ENCODE results near the gene SPATA16.
"Not testable (repeated sequence)": the region's sequence is repeated elsewhere in the genome, so short reads cannot be mapped to it uniquely, and the experiment has no call there.

The SPATA16 gene

DNA sequence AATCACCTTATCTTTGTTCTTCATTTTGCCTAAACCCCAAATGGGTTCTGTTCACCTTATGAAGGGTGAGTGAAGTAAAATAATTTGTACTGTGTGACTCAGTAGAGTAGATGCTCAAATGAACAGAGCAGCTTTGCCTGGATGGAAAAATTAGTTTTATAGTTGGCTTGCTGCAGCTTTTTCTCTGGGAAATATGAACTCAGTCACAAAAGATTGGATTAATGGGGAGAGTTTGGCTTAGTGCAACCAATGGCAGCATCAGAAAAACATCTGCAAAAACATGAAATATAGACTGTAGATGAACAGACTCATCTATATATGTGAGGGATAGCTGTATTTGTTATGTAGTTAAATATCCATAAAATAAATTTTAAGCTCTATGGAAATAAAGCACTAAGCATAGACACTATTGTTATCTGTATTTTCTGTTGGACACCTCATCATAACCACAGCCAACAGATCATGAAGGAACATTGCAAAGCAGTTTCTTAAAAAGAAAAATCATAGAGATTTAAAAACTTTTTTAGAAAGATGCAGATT lies 209.2 kb downstream of the SPATA16 start:
- no peak for DNase-seq

DNA sequence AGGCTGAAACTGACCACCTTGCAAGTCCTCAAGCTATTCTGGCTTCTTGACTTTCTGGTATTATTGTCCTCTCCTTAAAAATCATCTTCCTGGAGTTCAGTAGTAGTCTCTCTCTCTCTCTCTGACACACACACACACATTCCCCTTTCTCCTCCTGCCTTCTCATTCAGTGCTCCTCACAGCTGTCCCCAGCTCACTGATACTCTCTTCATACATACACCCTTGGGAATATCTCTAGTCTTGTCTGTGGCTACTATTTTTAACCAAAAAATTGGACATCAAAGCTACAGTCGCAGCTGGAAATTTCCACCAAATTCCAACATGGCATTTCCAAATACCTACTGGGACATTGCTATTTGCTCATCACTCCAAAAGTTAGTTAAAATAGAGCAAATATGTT lies 211.6 kb downstream of the SPATA16 start:
- DNase-seq = no peak

DNA sequence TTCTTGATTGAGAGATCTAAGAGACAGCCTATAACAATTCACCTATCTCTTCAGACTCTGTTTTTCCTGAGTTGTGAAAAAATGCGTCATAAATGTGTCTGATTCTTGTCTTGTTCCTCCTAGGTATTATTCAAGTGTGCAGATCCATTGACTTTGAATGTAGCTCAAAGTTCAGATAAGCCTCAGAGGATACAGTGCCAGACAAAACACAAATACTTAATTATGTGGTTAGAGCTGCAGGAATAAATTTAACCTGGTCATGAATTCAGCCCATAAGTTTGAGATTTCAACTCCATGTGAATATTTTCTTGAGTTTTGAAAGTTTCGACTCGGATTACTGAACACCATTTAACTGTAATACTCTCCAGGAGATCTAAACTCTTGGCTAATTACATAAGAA lies 216.5 kb downstream of the SPATA16 start:
- DNase-seq = no peak

DNA sequence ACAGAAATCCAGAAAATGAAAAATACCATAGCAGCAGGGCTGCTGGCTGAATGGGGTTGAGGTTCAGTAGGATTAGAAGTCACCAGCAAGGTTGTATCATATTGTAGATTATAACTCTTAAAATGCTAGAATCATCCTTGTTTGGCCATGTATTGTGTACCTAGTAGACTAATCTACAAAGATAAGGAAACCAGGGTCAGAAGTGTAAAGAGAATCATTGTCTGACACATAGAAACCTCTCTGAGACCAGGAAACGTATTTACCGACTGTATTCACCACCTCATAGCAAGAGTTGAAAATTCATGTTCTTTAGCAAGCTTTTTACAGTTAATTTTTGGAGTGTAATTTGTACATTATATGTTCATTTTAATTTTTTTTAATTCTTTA lies 221.7 kb downstream of the SPATA16 start:
- no peak for DNase-seq

DNA sequence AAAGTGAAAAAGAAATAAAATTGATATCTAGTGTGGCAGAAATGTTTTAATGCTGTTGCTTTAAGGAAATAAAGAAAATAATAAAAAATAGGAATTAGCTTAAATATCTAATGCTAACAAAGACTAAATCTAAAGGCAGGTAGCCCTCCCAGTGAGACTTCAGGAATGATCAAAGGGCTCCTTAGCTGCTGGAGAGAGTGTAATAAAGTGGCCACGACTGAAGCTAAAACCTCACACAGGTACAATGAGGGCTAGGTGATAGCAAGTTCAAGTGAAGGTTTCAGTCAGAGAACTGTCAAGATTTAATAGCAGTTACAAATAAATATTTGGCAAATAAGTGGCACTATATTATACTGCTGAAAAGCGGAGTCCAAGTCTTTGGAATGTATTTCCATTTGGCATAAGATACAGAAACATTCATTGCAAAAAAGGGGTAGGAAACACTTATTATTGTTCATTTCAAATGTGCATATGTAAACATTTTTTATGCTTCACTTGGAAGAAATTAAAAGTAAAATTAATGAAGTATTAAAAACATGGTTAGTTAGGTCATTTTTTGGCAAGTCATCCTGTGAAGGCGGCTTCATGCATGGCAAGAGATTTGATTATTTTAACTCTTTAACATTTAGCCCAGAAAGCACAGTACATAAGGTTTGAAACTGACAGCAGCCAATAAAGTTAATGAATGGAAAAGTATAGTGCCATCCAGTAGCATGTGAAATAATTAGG lies 222.3 kb downstream of the SPATA16 start:
- no peak for DNase-seq

DNA sequence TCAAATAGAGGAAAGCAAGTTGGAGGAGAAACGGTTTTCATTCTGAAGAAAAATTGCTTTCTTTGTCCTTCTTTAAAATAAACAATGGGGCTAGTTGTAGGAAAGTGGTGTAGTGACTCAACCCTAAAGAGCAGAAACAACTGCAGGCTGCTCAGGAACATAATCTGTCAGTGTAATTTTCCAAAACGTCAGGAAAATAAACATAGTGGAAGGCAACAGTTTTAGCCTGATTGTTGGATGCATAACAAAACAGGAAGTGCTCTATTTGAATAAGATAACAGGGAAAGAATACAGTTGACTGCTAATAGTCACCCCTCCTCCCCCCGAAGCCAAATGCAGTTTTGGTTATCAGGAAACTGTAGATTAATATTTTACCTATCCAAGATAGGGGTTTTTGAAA lies 222.9 kb downstream of the SPATA16 start:
- no peak for DNase-seq

DNA sequence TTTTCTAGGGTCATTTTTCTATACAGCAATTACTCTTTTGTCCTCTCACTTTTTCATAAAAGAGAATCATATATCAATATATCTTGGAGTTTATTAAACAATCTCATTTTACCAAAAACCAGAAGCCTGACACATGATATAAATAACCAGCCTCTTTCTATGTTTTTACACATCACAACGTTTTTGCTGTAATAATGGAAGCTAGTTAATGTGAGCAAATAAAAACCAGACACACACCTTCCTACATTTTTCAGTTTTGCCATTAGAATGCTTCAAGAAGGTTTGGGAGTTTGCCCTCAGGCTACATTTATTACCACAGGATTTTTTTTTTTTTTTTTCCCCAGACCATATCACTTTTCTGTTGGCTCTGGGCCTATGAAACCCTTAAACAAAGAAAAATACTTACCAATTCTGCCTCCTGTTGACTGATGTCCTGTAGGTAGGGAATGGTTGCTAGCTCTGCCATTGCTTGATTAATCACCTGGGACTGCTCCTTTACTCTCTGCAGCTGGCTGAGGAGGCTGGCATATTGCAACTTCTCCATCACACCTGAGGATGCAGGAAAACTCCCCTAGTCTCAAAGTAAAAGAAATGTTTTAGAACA lies 225.0 kb downstream of the SPATA16 start:
- no peak for DNase-seq

DNA sequence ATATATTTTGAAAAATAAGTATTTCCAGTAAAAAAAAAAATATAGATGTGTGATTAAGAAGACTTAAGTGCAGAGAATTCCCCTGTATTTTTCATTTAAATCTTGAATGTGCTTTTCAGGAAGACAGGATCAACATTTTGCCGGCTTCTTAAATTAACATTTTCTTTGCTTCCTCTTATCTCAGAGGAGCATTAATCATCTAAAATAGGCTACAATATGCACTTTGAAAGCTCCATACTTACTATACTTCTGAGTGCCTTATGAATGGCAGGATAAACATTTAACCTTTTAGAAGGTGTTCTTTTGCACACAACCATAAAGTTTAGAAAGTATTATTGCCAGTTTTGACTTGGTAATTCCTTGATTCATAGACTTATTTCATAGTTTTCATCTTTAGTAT lies 226.2 kb downstream of the SPATA16 start:
- no peak for DNase-seq

DNA sequence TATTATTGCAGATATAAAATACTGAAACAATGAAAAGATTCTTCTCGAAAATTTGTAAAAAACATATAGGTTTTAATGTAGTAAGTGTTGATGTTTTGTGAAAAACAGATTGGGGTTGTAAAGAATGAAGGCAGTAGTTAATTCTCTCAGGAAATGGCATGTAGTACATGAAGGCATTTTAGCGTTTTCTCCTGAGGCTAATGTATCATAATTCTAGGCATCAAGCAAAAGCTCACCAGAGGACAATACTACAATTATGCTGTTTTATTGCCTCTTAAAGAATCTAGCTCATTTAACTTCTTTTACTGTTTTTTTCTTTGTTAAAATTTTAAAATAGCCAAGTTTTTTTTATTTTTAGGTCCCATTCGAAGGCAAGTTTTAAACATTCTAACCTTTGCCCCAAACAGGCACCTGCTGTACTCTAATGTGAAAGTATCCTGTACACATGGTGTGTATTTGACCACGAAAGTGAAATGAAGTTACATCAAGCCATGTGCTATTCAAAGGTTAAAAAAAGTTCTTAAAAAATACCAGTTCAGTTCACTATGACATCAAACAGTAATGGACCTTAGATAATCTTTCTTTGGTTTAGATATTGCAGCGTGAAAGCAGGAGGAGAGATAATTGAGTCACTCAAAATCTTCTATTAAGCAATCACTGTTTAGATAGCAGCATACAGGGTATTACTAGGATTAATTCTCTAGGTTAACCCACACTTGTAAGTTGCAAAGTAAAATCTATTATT lies 227.0 kb downstream of the SPATA16 start:
- no peak for DNase-seq

DNA sequence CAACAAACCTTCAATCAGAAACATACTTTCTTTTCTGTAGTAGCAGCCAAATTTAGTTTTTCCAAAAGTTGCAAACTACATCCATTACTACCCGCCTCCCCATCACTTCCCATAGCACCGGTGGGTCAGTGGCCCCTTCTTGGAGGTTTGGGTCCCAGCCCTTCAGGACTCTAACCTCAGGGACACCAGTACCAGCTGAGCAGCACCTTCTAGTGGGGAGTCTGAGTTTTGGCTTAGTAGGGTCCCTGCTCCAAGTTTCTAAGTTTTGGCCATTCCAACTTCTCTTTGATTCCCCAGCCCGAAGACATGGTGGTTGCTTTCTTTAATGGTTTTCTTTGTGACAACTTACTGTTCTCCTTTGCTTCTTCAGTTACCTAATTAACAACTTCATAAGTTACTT lies 229.9 kb downstream of the SPATA16 start:
- no peak for DNase-seq

DNA sequence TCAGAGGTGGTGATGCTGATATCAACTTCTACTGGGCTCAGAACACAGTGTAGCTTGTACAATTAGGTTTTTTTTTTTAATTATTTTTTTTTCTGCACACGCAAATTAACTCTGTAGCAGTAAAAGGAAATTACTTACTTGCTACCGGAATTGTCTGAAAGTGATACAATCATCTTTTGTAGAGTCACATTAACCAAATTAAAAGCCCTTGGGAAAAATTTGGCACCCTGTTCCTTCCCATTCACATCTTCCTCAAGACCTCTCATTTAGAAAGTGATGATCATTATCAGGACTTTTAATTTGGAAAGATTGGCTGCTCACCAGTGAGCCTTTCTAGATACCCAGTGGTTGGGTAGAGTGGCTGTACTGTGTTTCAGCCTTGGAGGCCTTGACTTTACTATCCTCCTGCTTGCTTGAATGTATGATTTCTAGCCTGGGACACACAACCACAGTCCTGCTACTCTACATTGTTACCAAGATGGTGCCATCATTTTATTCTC lies 232.2 kb downstream of the SPATA16 start:
- no peak for DNase-seq

DNA sequence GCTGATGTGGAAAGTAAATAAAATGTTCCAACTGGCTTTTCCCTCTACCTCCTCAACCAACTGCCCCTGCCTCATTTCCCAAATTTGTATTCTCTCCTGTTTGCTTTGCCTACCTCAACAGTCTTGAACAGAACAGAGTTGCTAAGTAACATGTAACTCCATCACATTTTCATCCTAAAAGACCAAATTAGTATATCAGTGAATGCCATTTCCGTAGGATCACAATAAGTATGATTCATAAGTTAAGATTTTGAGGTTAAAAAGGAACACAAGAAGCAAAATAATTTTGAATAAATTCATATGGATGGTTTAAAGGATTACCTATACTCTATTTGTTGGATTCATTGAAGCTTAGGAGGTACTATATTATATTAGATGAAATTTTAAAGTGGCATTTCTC lies 235.6 kb downstream of the SPATA16 start:
- DNase-seq = no peak

DNA sequence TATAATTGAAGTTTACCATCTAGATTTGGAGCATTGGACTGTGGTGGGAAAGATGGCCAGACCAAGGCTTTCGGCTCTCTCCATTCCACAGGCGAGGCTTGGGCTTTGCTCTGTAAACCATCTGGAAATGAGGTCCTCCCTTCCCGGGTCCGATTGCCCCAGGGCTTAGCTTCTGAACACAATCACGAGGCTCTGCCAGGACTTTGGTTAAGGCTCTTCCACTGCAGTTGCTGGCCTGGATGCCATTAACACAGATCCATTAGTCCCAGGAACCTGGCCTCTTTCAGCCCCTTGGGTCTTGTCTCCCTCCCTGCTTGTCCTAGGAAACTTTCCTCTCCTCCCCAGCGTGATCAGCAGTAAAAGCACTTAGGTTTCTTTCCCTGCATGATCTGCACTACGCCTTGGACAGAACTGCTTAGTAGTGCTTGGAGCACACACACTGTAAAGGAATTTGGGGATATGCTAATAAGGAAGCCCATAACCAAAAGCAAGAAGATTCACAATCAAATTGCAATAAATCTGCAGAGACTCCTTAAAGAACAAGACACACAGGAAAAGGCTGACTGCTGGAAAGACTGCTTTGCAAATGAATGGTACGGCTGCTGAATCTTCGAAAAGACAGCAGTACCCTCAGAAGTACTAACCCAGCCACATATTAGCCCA lies 236.2 kb downstream of the SPATA16 start:
- DNase-seq = no peak

DNA sequence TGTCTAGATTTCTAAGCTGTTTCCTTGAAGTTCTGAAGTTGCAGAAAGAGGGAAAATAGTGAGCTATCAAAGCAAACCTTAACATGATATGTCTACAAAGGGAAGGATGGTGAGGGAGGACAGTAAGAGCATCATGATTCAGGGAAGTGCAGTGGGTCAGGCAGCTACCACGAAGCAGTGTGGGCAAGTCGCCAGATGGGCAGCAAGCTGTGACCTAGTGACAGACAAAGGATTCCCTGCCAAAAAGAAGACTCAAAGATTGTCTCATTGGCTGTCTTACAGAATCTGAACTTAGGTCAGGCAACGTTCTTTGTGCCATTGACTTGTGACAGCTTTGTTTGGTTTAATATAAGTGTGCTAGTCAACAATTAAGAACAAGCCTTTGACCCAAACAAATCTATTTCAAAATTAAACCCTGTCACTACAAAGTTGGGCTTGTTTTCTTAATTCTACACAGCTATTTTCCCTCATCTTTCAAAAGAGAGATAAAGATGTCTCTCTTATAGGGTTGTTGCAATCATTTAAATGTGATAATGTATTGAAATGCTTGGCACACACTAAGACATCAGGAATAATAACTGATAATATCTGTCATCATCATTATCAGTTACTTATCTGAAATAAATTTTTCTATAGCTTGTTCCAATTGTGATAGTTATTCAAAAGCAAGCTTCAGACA lies 237.3 kb downstream of the SPATA16 start:
- DNase-seq = no peak

DNA sequence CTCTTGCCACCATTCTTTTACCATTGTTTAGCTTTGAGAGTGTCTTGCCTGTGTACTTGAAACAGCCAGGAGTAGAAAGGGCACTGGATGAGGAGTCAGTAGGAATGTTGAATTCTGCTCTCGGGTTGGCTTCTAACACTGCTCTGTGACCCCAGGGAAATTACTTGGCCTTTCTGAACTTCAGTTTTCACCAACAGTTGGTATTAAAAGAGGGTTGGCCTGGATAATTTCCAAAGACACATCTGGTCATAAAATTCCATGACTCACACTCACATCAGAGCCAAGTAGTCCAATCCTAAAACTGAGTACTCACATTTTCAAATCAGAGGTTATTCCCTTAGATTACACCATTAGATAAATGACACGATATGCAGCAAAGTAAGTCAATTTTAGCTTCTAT lies 248.9 kb downstream of the SPATA16 start:
- no peak for DNase-seq

DNA sequence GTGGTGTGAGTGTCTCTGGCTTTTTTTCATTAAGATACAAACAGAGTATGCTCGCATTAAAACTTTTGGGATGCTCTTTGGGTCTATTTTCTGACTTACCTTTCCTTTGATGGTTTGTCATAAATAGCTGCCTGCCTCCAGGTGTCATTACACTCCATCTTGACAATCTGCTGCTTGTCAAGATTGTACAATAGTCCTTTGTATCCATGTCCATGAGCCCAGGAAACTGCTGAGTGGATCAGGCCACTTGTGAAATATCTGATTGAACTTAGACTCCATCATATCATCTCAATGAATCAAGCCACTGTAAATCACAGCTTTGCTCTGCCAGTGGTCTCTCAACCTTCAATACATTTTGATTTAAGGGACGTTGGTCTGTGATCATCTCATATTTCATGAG lies 255.3 kb downstream of the SPATA16 start:
- DNase-seq = no peak

DNA sequence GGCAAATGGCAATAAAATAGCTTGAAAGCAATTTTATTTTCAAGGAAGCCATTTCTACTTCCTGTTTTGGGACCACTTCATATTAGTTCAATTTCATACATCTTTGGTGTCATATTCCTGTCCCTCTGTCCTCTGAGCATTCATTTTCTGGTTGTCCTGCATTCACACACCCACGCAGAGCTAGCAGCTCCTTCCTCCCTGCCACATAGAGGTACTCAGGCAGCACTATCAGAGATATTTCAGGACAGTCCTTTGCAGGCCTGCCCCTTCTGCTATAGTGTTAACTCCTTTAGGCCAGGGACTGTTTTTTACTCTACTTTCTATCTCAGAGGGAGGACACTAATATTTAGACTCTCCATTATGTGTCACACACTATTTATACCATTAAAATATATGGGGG lies 258.5 kb downstream of the SPATA16 start:
- DNase-seq = no peak

DNA sequence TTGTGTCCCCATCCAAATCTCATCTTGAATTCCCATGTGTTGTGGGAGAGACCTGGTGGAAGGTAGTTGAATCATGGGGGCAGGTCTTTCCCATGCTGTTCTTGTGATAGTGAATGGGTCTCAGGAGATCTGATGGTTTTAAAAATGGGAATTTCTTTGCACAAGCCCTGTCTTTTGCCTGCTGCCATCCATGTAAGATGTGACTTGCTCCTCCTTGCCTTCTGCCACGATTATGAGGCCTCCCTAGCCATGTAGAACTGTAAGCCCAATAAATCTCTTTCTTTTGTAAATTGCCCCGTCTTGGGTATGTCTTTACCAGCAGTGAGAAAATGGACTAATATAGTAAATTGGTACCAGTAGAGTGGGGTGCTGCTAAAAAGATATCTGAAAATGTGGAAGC lies 261.7 kb downstream of the SPATA16 start:
- not testable (repeated sequence) for DNase-seq

DNA sequence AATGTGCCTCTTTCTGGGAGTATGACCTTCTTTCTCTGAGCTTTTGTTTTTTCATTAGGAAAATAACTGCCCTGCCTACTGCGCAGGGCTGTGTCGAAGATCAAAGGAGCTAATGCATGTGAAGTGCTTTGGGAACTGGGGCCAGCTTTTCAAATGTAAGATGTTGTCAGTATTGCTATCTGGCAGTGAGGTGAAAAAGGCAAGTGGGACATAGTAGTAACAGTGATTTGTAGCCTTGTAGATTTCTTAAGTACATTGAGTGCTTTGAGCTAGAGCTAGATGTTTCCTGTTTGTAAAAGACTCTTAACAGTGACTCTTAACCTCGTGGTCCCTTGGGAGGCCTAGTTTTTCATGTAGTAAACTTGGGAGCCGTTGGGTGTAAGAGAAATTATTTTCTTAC lies 264.0 kb downstream of the SPATA16 start:
- DNase-seq = no peak

DNA sequence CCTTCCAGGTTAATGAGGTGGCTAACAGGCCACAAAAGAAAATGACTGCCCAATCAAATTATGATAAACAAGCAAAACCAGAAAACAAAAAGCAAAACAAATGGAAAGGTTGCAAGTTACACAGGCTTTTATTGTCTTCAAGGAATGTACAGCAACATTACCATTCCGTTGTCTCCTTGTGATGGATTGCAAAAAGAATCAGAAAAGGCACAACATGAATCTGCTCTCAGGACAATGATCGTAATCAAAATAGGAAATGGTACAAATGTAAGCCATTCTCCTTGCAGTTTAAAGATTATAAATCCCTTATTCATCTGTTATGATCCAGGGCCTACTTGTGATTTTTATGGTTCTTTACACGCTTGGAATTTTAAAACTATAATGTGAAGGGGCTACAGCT lies 264.7 kb downstream of the SPATA16 start:
- no peak for DNase-seq

DNA sequence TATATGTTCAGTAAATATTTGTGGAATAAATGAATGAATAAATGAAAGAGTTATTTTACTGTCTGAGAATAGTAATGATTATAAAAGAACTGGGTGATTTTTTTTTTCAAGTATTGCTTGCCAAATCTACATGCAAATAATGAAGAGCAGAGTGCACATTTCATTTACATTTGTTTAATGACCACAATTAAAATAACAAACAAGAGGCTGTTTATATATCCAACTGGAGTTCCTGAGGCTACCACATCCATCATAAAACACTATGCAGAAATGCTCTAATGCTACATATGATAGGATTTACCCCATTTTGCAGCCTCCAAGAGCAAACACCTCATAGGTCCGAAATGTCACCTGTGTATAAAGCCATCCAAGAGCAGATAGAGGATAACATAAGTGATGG lies 266.0 kb downstream of the SPATA16 start:
- DNase-seq = no peak

DNA sequence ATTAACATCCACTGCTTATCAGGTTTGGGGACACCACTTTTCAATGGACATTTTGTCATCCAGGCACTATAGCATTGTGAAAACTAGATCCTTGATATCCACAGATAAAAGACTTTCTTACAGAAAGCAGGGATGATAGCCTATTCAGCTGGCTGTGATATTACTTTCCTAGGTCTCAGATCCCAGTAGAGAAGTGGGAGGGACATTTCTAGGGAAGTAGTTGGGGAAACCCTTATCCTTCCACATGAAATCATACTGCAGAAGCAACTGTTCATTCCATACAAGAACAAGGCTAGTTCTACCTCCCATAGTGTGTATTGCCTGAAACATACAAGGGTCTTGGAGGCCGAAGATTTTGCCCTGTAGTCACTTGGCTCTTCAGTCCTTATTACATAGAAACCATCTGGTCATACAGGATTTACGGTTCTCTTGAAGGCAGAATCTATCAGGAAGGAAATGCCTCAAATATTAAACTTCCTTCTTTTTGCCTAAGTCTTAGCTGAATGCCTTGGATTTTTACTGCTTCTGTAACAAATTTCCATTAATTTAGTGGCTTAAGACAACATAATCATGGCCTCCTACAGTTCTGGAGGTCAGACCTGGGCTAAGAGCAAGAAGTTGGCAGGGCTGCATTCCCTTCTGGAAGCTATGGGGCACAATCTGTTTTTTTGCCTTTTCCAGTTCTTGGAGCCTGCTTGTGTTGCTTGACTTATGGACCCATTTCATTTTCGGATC lies 271.1 kb downstream of the SPATA16 start:
- DNase-seq = no peak

Data from activated gamma-delta T cell treated with Interleukin-2 at 50 U/mL for 16 hours (primary cell).